SK-N-SH (cell line): ENCODE measurements around the gene CHD2. TPM values are rescaled to one million over a fixed set of nuclear protein-coding genes. Genes with fewer than 3 reads are reported as not detected.

ENCODE experiments used
- CTCF ChIA-PET: fragments of 300-600, 350-600 bp; formaldehyde crosslinking; extraction: SDS; loops from one replicate; lab custom pipeline; 2021; lab: Yijun Ruan, JAX
- POLR2A ChIA-PET: fragments of 350-600 bp; sonication (Branson Sonifier 250); formaldehyde crosslinking; extraction: SDS; loops from one replicate; lab custom pipeline; 2020; ENCODE audit warnings: antibody characterized with exemption, inconsistent platforms; lab: Yijun Ruan, JAX
- DNase-seq: peaks from one replicate; pipeline ENCODE4 v3.0.0; 2012
- H2AFZ ChIP-seq: fragments of 200-600 bp; sonication (generic); 2 replicates; pipeline ENCODE4 v1.8.1; 2016; ENCODE audit warnings: antibody characterized with exemption, mild to moderate bottlenecking, low read depth
- H3F3A ChIP-seq: fragments of 200-600 bp; sonication (generic); replicated peaks from 2 replicates; pipeline ENCODE3; 2016; ENCODE audit warnings: antibody characterized with exemption, mild to moderate bottlenecking; ENCODE audit not compliant: insufficient read depth
- H3K27ac ChIP-seq, 2 experiments: fragments of 200-500 bp in 1 of 2; fragments of 200-600 bp in 1 of 2; sonication (Bioruptor generic) in 1 of 2; sonication (generic), shearing (Covaris generic) in 1 of 2; 2 replicates each; pipeline versions ENCODE4 v1.5.1 to v1.6.1; 2014 to 2016; ENCODE audit warnings: low read depth in 2 of 2, inconsistent platforms in 1 of 2, low read length in 1 of 2, mild to moderate bottlenecking in 1 of 2, mixed read lengths in 1 of 2
- H3K27me3 ChIP-seq: fragments of 200-600 bp; sonication (generic), shearing (Covaris generic); 2 replicates; pipeline ENCODE4 v1.6.1; 2016; ENCODE audit warnings: mixed run types; ENCODE audit not compliant: insufficient read depth
- H3K36me3 ChIP-seq, 2 experiments: fragments of 200-500 bp in 1 of 2; fragments of 200-600 bp in 1 of 2; sonication (Bioruptor generic) in 1 of 2; sonication (generic) in 1 of 2; replicated peaks in 1 of 2; 2 replicates each; pipeline versions ENCODE3 to v1.5.1; 2014 to 2016; ENCODE audit warnings: low read length in 1 of 2, mild to moderate bottlenecking in 1 of 2; ENCODE audit not compliant: insufficient read depth in 2 of 2, control insufficient read depth in 1 of 2
- H3K4me1 ChIP-seq, 2 experiments: fragments of 200-500 bp in 1 of 2; fragments of 200-600 bp in 1 of 2; sonication (Bioruptor generic) in 1 of 2; sonication (generic), shearing (Covaris generic) in 1 of 2; 2 replicates each; pipeline versions ENCODE4 v1.5.1 to v1.6.1; 2014 to 2016; ENCODE audit warnings: low read depth in 1 of 2, low read length in 1 of 2, mixed run types in 1 of 2; ENCODE audit not compliant: insufficient read depth in 2 of 2, control insufficient read depth in 1 of 2
- H3K4me2 ChIP-seq: fragments of 200-600 bp; sonication (generic), shearing (Covaris generic); 2 replicates; pipeline ENCODE4 v1.6.1; 2017; ENCODE audit warnings: mixed run types
- H3K4me3 ChIP-seq, 2 experiments: fragments of 200-500 bp in 1 of 2; fragments of 200-600 bp in 1 of 2; sonication (Bioruptor generic) in 1 of 2; sonication (generic), shearing (Covaris generic) in 1 of 2; 2 replicates each; pipeline versions ENCODE4 v1.5.1 to v1.8.1; 2014 to 2016; ENCODE audit warnings: low read depth in 2 of 2, inconsistent platforms in 1 of 2, low read length in 1 of 2, mild to moderate bottlenecking in 1 of 2, mixed read lengths in 1 of 2, moderate library complexity in 1 of 2
- H3K79me2 ChIP-seq: fragments of 200-600 bp; sonication (generic); 2 replicates; pipeline ENCODE4 v1.8.1; 2017; ENCODE audit warnings: mild to moderate bottlenecking; ENCODE audit not compliant: insufficient read depth
- H3K9ac ChIP-seq: fragments of 200-600 bp; sonication (generic); 2 replicates; pipeline ENCODE4 v1.6.1; 2017; ENCODE audit warnings: mixed run types
- H3K9me2 ChIP-seq: fragments of 200-600 bp; sonication (generic); 2 replicates; pipeline ENCODE4 v1.6.1; 2017; ENCODE audit warnings: mixed run types
- H3K9me3 ChIP-seq: fragments of 200-600 bp; sonication (generic); 2 replicates; pipeline ENCODE4 v1.6.1; 2017; ENCODE audit warnings: mixed run types, mild to moderate bottlenecking, moderate library complexity
- H4K20me1 ChIP-seq: fragments of 200-600 bp; sonication (generic); 2 replicates; pipeline ENCODE4 v1.6.1; 2017; ENCODE audit warnings: mild to moderate bottlenecking, mixed run types; ENCODE audit not compliant: insufficient read depth
- ELF1 ChIP-seq: IDR thresholded peaks from 2 replicates; pipeline ENCODE4 v1.4.0; 2012
- EZH2phosphoT487 ChIP-seq: fragments of 200-600 bp; sonication (generic); IDR thresholded peaks from 2 replicates; pipeline ENCODE4 v1.6.1; 2017; ENCODE audit warnings: low read depth, mixed run types, mild to moderate bottlenecking, antibody characterized with exemption, moderate library complexity, borderline replicate concordance
- FOSL2 ChIP-seq: IDR thresholded peaks from 2 replicates; pipeline ENCODE4 v1.4.0; 2012; ENCODE audit warnings: low read depth, mild to moderate bottlenecking, moderate library complexity, borderline replicate concordance
- GATA2 ChIP-seq: sonication (generic); formaldehyde crosslinking; IDR thresholded peaks from 2 replicates; pipeline ENCODE4 v1.5.0; 2020; ENCODE audit warnings: mild to moderate bottlenecking, missing genetic modification reagents
- JUND ChIP-seq: IDR thresholded peaks from 2 replicates; pipeline ENCODE4 v1.4.0; 2012
- MEF2A ChIP-seq: IDR thresholded peaks from 2 replicates; pipeline ENCODE4 v1.4.0; 2012; ENCODE audit warnings: low read depth, borderline replicate concordance
- NFIC ChIP-seq: IDR thresholded peaks from 2 replicates; pipeline ENCODE4 v1.4.0; 2012; ENCODE audit warnings: borderline replicate concordance
- NRF1 ChIP-seq: IDR thresholded peaks from 2 replicates; pipeline ENCODE4 v1.6.1; 2012; ENCODE audit warnings: low read depth, mild to moderate bottlenecking, low read length
- POLR2AphosphoS5 ChIP-seq: IDR thresholded peaks from 2 replicates; pipeline ENCODE4 v1.6.1; 2012; ENCODE audit warnings: low read depth, low read length
- RAD21 ChIP-seq: IDR thresholded peaks from 2 replicates; pipeline ENCODE4 v1.6.1; 2012; ENCODE audit warnings: mild to moderate bottlenecking, low read length
- RCOR1 ChIP-seq: fragments of 150-350 bp; IDR thresholded peaks from 2 replicates; pipeline ENCODE4 v1.6.1; 2017; ENCODE audit warnings: antibody characterized with exemption, low read length
- SMC3 ChIP-seq: IDR thresholded peaks from 2 replicates; pipeline ENCODE4 v1.6.1; 2012; ENCODE audit warnings: low read depth, low read length, improper control_type of control experiment
- TAF1 ChIP-seq: IDR thresholded peaks from 2 replicates; pipeline ENCODE4 v1.6.1; 2012; ENCODE audit warnings: low read depth, mild to moderate bottlenecking, low read length, moderate library complexity, borderline replicate concordance
- TCF12 ChIP-seq: IDR thresholded peaks from 2 replicates; pipeline ENCODE4 v1.4.0; 2012
- YY1 ChIP-seq: IDR thresholded peaks from 2 replicates; pipeline ENCODE4 v1.4.0; 2012; ENCODE audit warnings: low read depth, mild to moderate bottlenecking
- WGBS: methylation state at CpG from one replicate; pipeline ENCODE4 v1.1.6; 2017; ENCODE audit warnings: low lambda C conversion rate; 5-methylcytosine and 5-hydroxymethylcytosine counted together
- polyA plus RNA-seq, 3 experiments: library from polyadenylated mRNA; depleted of rRNA; stranded (reverse); fragments of >200 nt; gene quantifications; 2 replicates each; pipeline ENCODE4 v1.2.3, GENCODE V29; 2012
- TF ChIP-seq, protein P1 (sequence below): IDR thresholded peaks from 2 replicates; pipeline ENCODE4 v1.6.1; 2012; ENCODE audit warnings: mild to moderate bottlenecking, low read depth, low read length, moderate library complexity
- TF ChIP-seq, protein P2 (sequence below): IDR thresholded peaks from 2 replicates; pipeline ENCODE4 v1.4.0; 2012; ENCODE audit warnings: low read depth
- TF ChIP-seq, protein P3 (sequence below): IDR thresholded peaks from 2 replicates; pipeline ENCODE4 v1.4.0; 2012; ENCODE audit warnings: low read depth, borderline replicate concordance
- TF ChIP-seq, protein P4 (sequence below): IDR thresholded peaks from 2 replicates; pipeline ENCODE4; 2012

The CHD2 gene
- polyA plus RNA-seq, 1 of the 3 experiments (the other 2 are of a cell fraction): 25.3 TPM

DNA sequence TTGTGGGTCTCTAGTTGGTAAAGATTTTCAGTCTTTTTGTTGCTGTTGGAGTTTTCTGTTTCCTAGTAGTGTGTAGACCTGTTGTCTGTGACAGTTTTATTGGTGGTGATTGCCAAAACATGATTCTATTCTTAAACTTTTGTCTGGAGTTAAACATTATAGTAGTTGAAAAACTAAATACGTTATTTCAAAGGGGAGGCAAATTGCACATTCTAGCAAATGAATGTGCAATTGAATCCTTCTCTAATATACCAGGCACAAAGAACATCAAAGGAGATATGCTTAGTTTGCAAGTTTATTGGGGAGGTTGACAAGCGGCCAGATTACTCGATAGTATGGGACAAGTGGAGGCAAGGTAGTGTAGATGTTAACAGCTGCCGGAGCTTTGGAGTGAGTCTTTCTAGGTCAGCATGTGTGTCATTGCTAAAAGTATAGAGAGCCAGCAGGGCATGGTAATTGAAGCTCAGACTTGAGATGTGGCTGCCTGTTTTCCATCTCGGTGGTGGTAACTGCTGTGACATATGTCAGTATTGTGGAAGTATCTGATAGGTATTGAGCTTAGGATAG is 20.6 kb downstream of the CHD2 start:
- H3F3A ChIP-seq: peaks cover 27% of the 10 kb centered on the region
- peaks cover 100% of the 10 kb centered on the region for H3K79me2 ChIP-seq
- no peak overlapping the region for H3K9ac ChIP-seq
- TF ChIP-seq TAF1 (no peak), RAD21 (no peak)
- TF ChIP-seq, protein P1, sequence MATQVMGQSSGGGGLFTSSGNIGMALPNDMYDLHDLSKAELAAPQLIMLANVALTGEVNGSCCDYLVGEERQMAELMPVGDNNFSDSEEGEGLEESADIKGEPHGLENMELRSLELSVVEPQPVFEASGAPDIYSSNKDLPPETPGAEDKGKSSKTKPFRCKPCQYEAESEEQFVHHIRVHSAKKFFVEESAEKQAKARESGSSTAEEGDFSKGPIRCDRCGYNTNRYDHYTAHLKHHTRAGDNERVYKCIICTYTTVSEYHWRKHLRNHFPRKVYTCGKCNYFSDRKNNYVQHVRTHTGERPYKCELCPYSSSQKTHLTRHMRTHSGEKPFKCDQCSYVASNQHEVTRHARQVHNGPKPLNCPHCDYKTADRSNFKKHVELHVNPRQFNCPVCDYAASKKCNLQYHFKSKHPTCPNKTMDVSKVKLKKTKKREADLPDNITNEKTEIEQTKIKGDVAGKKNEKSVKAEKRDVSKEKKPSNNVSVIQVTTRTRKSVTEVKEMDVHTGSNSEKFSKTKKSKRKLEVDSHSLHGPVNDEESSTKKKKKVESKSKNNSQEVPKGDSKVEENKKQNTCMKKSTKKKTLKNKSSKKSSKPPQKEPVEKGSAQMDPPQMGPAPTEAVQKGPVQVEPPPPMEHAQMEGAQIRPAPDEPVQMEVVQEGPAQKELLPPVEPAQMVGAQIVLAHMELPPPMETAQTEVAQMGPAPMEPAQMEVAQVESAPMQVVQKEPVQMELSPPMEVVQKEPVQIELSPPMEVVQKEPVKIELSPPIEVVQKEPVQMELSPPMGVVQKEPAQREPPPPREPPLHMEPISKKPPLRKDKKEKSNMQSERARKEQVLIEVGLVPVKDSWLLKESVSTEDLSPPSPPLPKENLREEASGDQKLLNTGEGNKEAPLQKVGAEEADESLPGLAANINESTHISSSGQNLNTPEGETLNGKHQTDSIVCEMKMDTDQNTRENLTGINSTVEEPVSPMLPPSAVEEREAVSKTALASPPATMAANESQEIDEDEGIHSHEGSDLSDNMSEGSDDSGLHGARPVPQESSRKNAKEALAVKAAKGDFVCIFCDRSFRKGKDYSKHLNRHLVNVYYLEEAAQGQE: no peak
- TF ChIP-seq, protein P2, sequence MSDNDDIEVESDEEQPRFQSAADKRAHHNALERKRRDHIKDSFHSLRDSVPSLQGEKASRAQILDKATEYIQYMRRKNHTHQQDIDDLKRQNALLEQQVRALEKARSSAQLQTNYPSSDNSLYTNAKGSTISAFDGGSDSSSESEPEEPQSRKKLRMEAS: no peak
- no peaks in the 10 kb centered on the region for H3K9me2 ChIP-seq
- H3K9me3 ChIP-seq: no peaks in the 10 kb centered on the region
- DNase-seq: no peak
- no peak overlapping the region for H3K4me3 ChIP-seq
- peaks cover 9 to 21% of the 10 kb centered on the region in 2 experiments; a peak in 3 of 4 replicates for H3K4me1 ChIP-seq
- H4K20me1 ChIP-seq: peaks cover 5% of the 10 kb centered on the region; the same call in 1 of the 2 replicates
- H3K4me2 ChIP-seq: no peak overlapping the region
- H3K27me3 ChIP-seq: no peaks in the 10 kb centered on the region
- H3K36me3 ChIP-seq: peaks cover 33 to 41% of the 10 kb centered on the region in 2 experiments
- H3K27ac ChIP-seq: no peak overlapping the region
- WGBS: 95% methylated on average over 5 of the region's 5 CpGs
- no peak overlapping the region for H2AFZ ChIP-seq
- POLR2A ChIA-PET: interaction anchor here (1.0 to 1.1 kb wide), 2 partner anchors 13 to 37 kb away, joined by 3 read pairs; no protein-coding TSS in a partner anchor
- CTCF ChIA-PET: interaction anchor here (1.1 to 2.0 kb wide), 6 partner anchors 13 to 1199 kb away, joined by 3 to 18 read pairs (median 3); partner anchors contain the start of gene CHD2

DNA sequence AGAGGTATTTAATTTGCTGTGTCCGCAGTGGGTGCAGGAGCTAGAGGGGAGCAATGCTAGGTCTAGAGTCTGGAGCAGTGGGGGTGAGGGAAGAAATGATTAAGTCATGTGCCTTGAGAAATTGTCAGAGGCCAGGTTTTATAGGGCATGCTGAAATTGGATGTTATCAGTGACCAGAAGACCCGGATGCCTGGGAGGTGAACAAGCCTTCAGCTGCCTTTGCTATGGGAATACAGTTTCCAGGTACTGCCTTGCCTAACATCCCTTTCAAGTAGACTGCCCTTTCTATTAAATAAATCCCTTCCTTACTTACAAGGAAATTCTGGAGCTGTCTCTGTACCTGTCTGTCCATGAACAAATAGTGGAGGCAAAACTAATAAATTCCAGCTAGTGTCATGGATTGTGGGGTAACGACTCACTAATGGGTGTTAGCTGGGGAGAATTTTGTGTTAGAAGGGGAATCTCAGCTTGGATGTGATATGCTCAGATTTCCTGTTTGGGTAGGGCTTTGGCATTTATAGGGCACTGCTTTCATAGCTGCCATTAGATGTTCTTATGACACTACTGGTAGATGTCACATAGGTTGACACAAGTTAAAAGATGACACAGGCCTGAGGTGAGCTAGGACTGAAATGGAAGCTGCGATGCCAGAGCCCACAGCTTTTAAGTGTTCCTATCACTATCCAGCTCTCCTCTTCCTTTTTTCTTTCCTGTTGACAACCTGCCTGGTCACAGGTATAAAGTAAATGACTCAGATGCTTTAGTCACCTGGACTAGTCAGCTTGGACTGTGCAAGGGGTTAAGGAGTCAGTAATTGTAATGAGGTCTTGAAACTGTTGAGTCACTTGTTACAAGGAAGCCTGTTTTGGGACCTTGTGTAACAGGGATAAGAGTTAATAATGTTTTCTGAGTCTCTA is 21.3 kb downstream of the CHD2 start:
- no peaks in the 10 kb centered on the region for H3K9me2 ChIP-seq
- 95% methylated on average over 4 of the region's 4 CpGs for WGBS
- peak overlapping the region in 1 of 2 experiments; percentile 13; a peak in 1 of 4 replicates for H3K27ac ChIP-seq
- H2AFZ ChIP-seq: no peak overlapping the region
- no peaks in the 10 kb centered on the region for H3K27me3 ChIP-seq
- H3K9ac ChIP-seq: no peak overlapping the region
- peaks cover 28% of the 10 kb centered on the region for H3F3A ChIP-seq
- H3K9me3 ChIP-seq: no peaks in the 10 kb centered on the region
- CTCF ChIA-PET: interaction anchor here (0.8 to 2.0 kb wide), 8 partner anchors 12 to 1198 kb away, joined by 3 to 18 read pairs (median 3); partner anchors contain the start of gene CHD2
- no peak for DNase-seq
- peaks cover 100% of the 10 kb centered on the region for H3K79me2 ChIP-seq
- POLR2A ChIA-PET: interaction anchor here (1.0 to 1.1 kb wide), 2 partner anchors 14 to 38 kb away, joined by 3 read pairs; no protein-coding TSS in a partner anchor
- peaks cover 5% of the 10 kb centered on the region; the same call in 1 of the 2 replicates for H4K20me1 ChIP-seq
- TF ChIP-seq NFIC (no peak), EZH2phosphoT487 (no peak), JUND (no peak), TAF1 (no peak), FOSL2 (no peak), ELF1 (no peak), GATA2 (no peak), SMC3 (no peak), POLR2AphosphoS5 (no peak), TCF12 (no peak), NRF1 (no peak), RCOR1 (no peak), MEF2A (no peak), YY1 (no peak), RAD21 (no peak)
- TF ChIP-seq, protein P3, sequence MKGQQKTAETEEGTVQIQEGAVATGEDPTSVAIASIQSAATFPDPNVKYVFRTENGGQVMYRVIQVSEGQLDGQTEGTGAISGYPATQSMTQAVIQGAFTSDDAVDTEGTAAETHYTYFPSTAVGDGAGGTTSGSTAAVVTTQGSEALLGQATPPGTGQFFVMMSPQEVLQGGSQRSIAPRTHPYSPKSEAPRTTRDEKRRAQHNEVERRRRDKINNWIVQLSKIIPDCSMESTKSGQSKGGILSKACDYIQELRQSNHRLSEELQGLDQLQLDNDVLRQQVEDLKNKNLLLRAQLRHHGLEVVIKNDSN: no peak
- TF ChIP-seq, protein P2: no peak
- TF ChIP-seq, protein P4, sequence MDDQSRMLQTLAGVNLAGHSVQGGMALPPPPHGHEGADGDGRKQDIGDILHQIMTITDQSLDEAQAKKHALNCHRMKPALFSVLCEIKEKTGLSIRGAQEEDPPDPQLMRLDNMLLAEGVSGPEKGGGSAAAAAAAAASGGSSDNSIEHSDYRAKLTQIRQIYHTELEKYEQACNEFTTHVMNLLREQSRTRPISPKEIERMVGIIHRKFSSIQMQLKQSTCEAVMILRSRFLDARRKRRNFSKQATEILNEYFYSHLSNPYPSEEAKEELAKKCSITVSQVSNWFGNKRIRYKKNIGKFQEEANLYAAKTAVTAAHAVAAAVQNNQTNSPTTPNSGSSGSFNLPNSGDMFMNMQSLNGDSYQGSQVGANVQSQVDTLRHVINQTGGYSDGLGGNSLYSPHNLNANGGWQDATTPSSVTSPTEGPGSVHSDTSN: no peak
- H3K4me2 ChIP-seq: no peak overlapping the region
- no peak overlapping the region for H3K4me3 ChIP-seq
- H3K4me1 ChIP-seq: peaks cover 9 to 21% of the 10 kb centered on the region in 2 experiments; a peak in 3 of 4 replicates
- H3K36me3 ChIP-seq: peaks cover 41 to 49% of the 10 kb centered on the region in 2 experiments
